K562 (cell line): ENCODE results near the gene UBXN1. TPM values are rescaled to one million over a fixed set of nuclear protein-coding genes. Genes with fewer than 3 reads are reported as not detected.

Experiments used
- AFF1 ChIP-seq, 2 experiments: fragments of 450-650 bp; IDR thresholded peaks; 2 replicates each; pipeline ENCODE4 v1.6.1; 2018; ENCODE audit warnings: mild to moderate bottlenecking in 2 of 2, low read depth in 1 of 2; ENCODE audit not compliant: partially characterized antibody in 2 of 2
- ATF7 ChIP-seq: fragments of 450-650 bp; IDR thresholded peaks from 2 replicates; pipeline ENCODE4 v1.7.1; 2014; ENCODE audit warnings: mild to moderate bottlenecking, moderate library complexity
- CHAMP1 ChIP-seq: fragments of 450-650 bp; IDR thresholded peaks from 2 replicates; pipeline ENCODE4 v1.6.1; 2016; ENCODE audit warnings: mild to moderate bottlenecking
- FOSL1 ChIP-seq: fragments of 200-800 bp; sonication (Bioruptor generic); conservative IDR thresholded peaks from 2 replicates; pipeline ENCODE4 v1.6.1; 2016; ENCODE audit warnings: missing genetic modification characterization, missing compliant biosample characterization
- MLLT1 ChIP-seq, 2 experiments: fragments of 450-650 bp; IDR thresholded peaks; 2 replicates each; pipeline ENCODE4 v1.6.1; 2016
- POLR2B ChIP-seq: fragments of 450-650 bp; IDR thresholded peaks from 2 replicates; pipeline ENCODE4 v1.6.1; 2018; ENCODE audit warnings: low read depth; ENCODE audit not compliant: partially characterized antibody
- TEAD2 ChIP-seq: fragments of 450-650 bp; IDR thresholded peaks from 2 replicates; pipeline ENCODE4 v1.6.1; 2016; ENCODE audit warnings: missing genetic modification characterization, control low read depth, missing compliant biosample characterization
- THRB ChIP-seq: fragments of 450-650 bp; formaldehyde crosslinking; conservative IDR thresholded peaks from 2 replicates; pipeline ENCODE4 v1.4.0; 2022; ENCODE audit warnings: mild to moderate bottlenecking, missing genetic modification characterization
- ZNF407 ChIP-seq: fragments of 450-650 bp; IDR thresholded peaks from 2 replicates; pipeline ENCODE4 v1.6.1; 2016; ENCODE audit warnings: low read depth
- polyA plus RNA-seq, 8 experiments: library from polyadenylated mRNA; depleted of rRNA in 4 of 8; stranded (reverse) in 5 of 8; unstranded in 3 of 8; fragments of >200 nt; fragmentation: Nextera tagmentation in 2 of 8; fragmentation: Illumina TruSeq in 1 of 8; extraction: Ambion mirVana in 2 of 8; extraction: Trizol in 1 of 8; gene quantifications; 2 replicates each; pipeline versions ENCODE4 v1.2.1 to v1.2.3, GENCODE V29; 2011 to 2014; ENCODE audit warnings: inconsistent platforms in 1 of 8, missing spikeins in 1 of 8
- total RNA-seq, 7 experiments: library from RNA; depleted of rRNA in 6 of 7; stranded (reverse); fragments of >200 nt in 6 of 7; fragmentation: Illumina TruSeq in 2 of 7; extraction: Trizol in 2 of 7; gene quantifications; 2 replicates each; pipeline versions ENCODE4 v1.2.1 to v1.2.3, GENCODE V29; 2011 to 2021; ENCODE audit warnings: low replicate concordance in 1 of 7

UBXN1 gene
- total and polyA plus RNA-seq, 9 of the 15 experiments (the other 6 are each of a cell fraction or from before 2014, with no cell fraction given), result 4.8 to 263 (median 99.7) TPM

GRCh38 chr11:62671236-62671607, 7.7 kb downstream of the UBXN1 start (continued):
- TF ChIP-seq CHAMP1 (peak; percentile 78; the same call in 1 of the 2 replicates), MLLT1 (IDR thresholded peaks at IDR 0.05) (peak in 1 of 2 experiments; percentile 75; a peak in 1 of 4 replicates), FOSL1 (tag) (0 out of 2 replicates have a peak, but pooled peaks have one; percentile 28), AFF1 (IDR thresholded peaks at IDR 0.05; ENCODE audit: low read depth in 1 of 2, partially characterized antibody in 2 of 2) (peak in 1 of 2 experiments; percentile 20), ZNF407 (no peak), THRB (CRISPR knock-in tag) (0 out of 2 replicates have a peak, but pooled peaks have one; percentile 0), TEAD2 (tag) (no peak), ATF7 (peak; percentile 67), POLR2B (peak; percentile 68)
